ENCODE data around the gene NOTCH4. TPM values are rescaled to one million over a fixed set of nuclear protein-coding genes. Genes with fewer than 3 reads are reported as not detected.

NOTCH4 gene
- total and polyA plus RNA-seq, 7 donors = 1.2 to 23.0 (median 5.4) TPM

GRCh38 chr6:32196682-32197616 lies 26.9 kb downstream of the NOTCH4 start:
- Histone ChIP-seq H3K27me3 (no peaks in the 10 kb centered on the region), H3K4me3 (peak overlapping the region; percentile 68 to 91 (median 82)), H3K4me1 (peaks cover 0 to 25% (median 23%) of the 10 kb centered on the region in 4 donors), H3K27ac (peak overlapping the region; percentile 93 to 100 (median 100)), H3K36me3 (no peaks in the 10 kb centered on the region), H3K9me3 (no peaks in the 10 kb centered on the region)
- DNase-seq = peak; percentile 80
- WGBS, 2 donors = 28 to 39% methylated on average over 28 of the region's 28 CpGs
- intact Hi-C loops (cut with DNase I) = loop anchor here (2.0 to 10.0 kb wide), 7 partner anchors 45 to 1218 kb away; partner anchors contain the start of genes BAG6, BRD2, CUTA and DXO
- TF ChIP-seq POLR2AphosphoS5 (IDR thresholded peaks at IDR 0.05) (peak in 1 of 4 donors; percentile 18), POLR2A (IDR thresholded peaks at IDR 0.05) (no peak)

GRCh38 chr6:32195902-32196681 lies 27.8 kb downstream of the NOTCH4 start:
- 0% methylated on average over 58 of the region's 58 CpGs for WGBS, 2 donors
- TF ChIP-seq EP300 (IDR thresholded peaks at IDR 0.05) (peak in 2 of 4 donors; percentile 77 to 91), POLR2AphosphoS5 (IDR thresholded peaks at IDR 0.05) (peak; percentile 98 to 100 (median 99)), CTCF (IDR thresholded peaks at IDR 0.05) (no peak), POLR2A (IDR thresholded peaks at IDR 0.05) (peak; percentile 99)
- peak overlapping the region; percentile 68 to 91 (median 82) for H3K4me3 ChIP-seq
- H3K4me1 ChIP-seq = peaks cover 0 to 31% (median 27%) of the 10 kb centered on the region in 4 donors
- intact Hi-C loops (cut with DNase I) = loop anchor here (1.0 to 10.0 kb wide), 8 partner anchors 44 to 1219 kb away; partner anchors contain the start of genes BAG6, BRD2, CUTA and DXO
- peak overlapping the region; percentile 93 to 100 (median 100) for H3K27ac ChIP-seq
- no peaks in the 10 kb centered on the region for H3K36me3 ChIP-seq
- H3K27me3 ChIP-seq = no peaks in the 10 kb centered on the region
- DNase-seq = peak; percentile 97
- no peaks in the 10 kb centered on the region for H3K9me3 ChIP-seq

- Histone ChIP-seq H3K4me3 (peak overlapping the region; percentile 68 to 91 (median 82)), H3K36me3 (no peaks in the 10 kb centered on the region), H3K4me1 (peaks cover 0 to 36% (median 32%) of the 10 kb centered on the region in 4 donors), H3K27me3 (no peaks in the 10 kb centered on the region), H3K9me3 (no peaks in the 10 kb centered on the region), H3K27ac (peak overlapping the region; percentile 93 to 100 (median 100))
- WGBS, 2 donors = 0% methylated on average over 25 of the region's 25 CpGs
- intact Hi-C loops (cut with DNase I) = loop anchor here (1.0 to 10.0 kb wide), 7 partner anchors 43 to 1219 kb away; partner anchors contain the start of genes BAG6, BRD2, CUTA and DXO
- DNase-seq = peak; percentile 100
- TF ChIP-seq CTCF (IDR thresholded peaks at IDR 0.05) (peak in 3 of 4 experiments; percentile 15 to 42 (median 26)), POLR2AphosphoS5 (IDR thresholded peaks at IDR 0.05) (no peak)
These were observed 28.3 kb downstream of the NOTCH4 start for GRCh38 chr6:32195652-32195901.

DNA sequence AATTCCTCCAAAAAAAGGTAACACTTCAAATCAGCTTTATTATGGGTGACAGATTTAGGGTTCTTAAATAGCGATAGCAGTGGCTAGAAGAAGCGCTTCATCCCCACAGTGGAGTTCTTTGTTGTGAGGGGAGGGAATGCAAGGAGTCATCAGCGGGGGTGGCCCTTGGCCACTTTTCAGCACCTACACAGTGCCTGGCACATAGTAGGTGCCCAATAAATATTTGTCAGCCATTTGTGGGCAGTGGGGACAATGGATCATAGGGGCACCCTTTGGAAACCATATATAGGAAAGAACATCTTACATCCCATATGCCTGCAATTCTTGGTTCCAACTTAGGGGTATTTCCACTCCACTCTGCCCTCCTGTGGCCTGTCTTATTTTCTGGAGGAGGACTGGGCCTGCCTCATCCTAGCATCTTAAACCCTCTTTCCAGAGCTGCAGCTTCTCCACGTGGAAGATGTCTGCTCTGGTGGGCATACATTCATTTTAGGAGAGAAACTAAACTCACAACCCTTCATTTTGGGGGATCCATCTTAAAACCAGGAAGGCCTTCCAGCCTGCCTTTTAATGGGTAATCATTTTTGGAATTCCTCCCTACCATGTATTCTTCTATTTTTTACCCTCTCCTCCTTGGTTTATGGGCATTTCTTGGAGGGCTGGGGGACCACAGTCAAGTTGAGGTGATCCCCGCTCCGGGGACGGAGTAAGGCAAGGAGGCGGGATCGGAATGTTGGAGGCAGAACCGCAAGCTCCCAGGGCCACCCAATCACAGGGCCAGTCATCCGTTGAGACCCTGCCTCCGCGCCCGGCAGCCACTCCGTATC lies 28.8 kb downstream of the NOTCH4 start:
- TF ChIP-seq POLR2A (IDR thresholded peaks at IDR 0.05) = peak; percentile 92 to 95
- peak; percentile 96 to 99 (median 96) for TF ChIP-seq POLR2AphosphoS5 (IDR thresholded peaks at IDR 0.05)
- no peak for TF ChIP-seq EP300 (IDR thresholded peaks at IDR 0.05)
- peak; percentile 48 to 80 (median 64) for TF ChIP-seq CTCF (IDR thresholded peaks at IDR 0.05)
- intact Hi-C loops (cut with DNase I) = loop anchor here (1.0 to 10.0 kb wide), 7 partner anchors 43 to 1220 kb away; partner anchors contain the start of genes BAG6, BRD2, CUTA and DXO
- DNase-seq = no peak
- whole genome bisulfite sequencing, 2 donors = 16 to 17% methylated on average over 15 of the region's 15 CpGs
- peak overlapping the region; percentile 93 to 100 (median 100) for H3K27ac ChIP-seq
- H3K36me3 ChIP-seq = no peaks in the 10 kb centered on the region
- peak overlapping the region in 3 of 4 donors; percentile 30 to 91 (median 43) for H3K4me3 ChIP-seq
- peaks cover 0 to 38% (median 35%) of the 10 kb centered on the region in 4 donors for H3K4me1 ChIP-seq
- H3K9me3 ChIP-seq = no peaks in the 10 kb centered on the region
- H3K27me3 ChIP-seq = no peaks in the 10 kb centered on the region
